Keratinocyte (primary cell): ENCODE results near the gene HMCN2.

Experiments
- EZH2 ChIP-seq: IDR thresholded peaks from one replicate; pipeline ENCODE4 v1.6.1; 2012; ENCODE audit warnings: inconsistent platforms, mild to moderate bottlenecking, low read length, moderate library complexity
- TF ChIP-seq, protein P1 (sequence below), 3 experiments: IDR thresholded peaks in 1 of 3; conservative IDR thresholded peaks in 1 of 3; optimal IDR thresholded peaks in 1 of 3; 2 replicates in 2 of 3; 3 replicates in 1 of 3; pipeline versions ENCODE3 to v1.5.1; 2011; ENCODE audit warnings: low read length in 3 of 3, mild to moderate bottlenecking in 3 of 3, moderate library complexity in 2 of 3, control low read depth in 1 of 3, inconsistent platforms in 1 of 3; ENCODE audit not compliant: insufficient read depth in 2 of 3; ENCODE audit errors: extremely low read depth in 1 of 3

DNA sequence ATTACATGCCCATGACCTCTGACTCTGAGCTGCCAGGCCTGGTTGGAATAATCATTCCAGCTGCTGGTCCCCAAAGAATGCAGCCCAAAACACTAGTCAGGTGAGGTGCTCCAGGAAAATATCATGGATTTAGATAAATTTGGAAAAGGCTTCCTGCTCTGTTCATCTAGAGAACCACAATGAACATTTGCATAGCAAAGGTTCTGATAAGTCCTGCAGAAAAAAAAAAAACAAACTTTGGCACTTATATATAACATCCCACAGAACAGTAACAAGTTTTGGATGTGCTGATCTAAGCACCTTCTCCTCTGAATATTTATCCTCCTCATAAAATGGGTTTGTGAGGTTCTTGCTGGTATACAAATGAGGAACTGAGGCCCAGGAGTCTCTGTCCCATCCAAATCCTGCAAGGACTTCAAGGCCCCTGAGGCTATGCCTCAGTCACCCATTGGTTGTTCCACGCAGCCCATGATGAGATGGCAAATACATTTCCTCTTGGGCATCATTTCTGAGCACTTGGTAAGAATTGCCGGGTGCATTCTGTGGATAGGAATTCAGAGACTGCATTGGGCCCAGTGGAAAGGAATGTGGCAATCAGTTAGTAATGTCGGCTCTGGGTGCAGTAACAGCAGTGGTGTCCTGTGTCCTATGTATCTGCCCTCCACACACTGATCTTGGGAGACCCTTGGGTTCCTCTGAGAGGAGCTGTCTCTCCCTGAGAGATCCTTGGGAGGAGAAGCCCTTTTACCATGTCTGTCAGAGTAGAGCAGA, 105.8 kb downstream of the HMCN2 start:
- TF ChIP-seq, protein P1, sequence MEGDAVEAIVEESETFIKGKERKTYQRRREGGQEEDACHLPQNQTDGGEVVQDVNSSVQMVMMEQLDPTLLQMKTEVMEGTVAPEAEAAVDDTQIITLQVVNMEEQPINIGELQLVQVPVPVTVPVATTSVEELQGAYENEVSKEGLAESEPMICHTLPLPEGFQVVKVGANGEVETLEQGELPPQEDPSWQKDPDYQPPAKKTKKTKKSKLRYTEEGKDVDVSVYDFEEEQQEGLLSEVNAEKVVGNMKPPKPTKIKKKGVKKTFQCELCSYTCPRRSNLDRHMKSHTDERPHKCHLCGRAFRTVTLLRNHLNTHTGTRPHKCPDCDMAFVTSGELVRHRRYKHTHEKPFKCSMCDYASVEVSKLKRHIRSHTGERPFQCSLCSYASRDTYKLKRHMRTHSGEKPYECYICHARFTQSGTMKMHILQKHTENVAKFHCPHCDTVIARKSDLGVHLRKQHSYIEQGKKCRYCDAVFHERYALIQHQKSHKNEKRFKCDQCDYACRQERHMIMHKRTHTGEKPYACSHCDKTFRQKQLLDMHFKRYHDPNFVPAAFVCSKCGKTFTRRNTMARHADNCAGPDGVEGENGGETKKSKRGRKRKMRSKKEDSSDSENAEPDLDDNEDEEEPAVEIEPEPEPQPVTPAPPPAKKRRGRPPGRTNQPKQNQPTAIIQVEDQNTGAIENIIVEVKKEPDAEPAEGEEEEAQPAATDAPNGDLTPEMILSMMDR (optimal IDR thresholded peaks at IDR 0.05 in 1 of 3, IDR thresholded peaks at IDR 0.05 in 1 of 3, conservative IDR thresholded peaks at IDR 0.05 in 1 of 3; ENCODE audit: extremely low read depth in 1 of 3, insufficient read depth in 2 of 3, low read length in 3 of 3): no peak
- no peak for TF ChIP-seq EZH2
